GM19025 (cell line): ENCODE data around the gene ZKSCAN5.
A peak's percentile ranks its signal among the peaks of the same experiment; 100 is the strongest.
"Not testable (repeated sequence)": the region's sequence is repeated elsewhere in the genome, so short reads cannot be mapped to it uniquely, and the experiment has no call there.

ENCODE experiments used
- ATAC-seq: cut with Tn5 transposase; IDR thresholded peaks from one replicate; pipeline ENCODE4 v1.9.1; 2021; ENCODE audit warnings: mild to moderate bottlenecking, low read depth, moderate library complexity; ENCODE audit not compliant: unreplicated experiment

The ZKSCAN5 gene

DNA sequence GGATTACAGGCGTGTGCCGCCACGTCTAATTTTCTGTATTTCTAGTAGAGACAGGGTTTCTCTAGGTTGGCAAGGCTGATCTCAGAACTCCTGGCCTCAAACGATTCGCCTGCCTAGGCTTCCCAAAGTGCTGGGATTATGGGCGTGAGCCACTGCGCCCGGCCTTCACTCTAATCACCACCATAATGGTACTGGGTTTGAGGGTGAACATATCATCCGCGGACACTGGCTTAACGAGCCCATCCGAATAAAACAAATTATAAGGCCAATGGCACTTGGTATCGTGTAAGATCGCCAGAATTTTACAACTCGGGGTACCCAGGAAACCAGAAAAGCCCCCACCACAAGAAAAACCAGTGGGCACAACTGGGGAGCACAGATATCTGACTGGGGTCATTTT lies 46.9 kb downstream of the ZKSCAN5 start:
- no peak for ATAC-seq

DNA sequence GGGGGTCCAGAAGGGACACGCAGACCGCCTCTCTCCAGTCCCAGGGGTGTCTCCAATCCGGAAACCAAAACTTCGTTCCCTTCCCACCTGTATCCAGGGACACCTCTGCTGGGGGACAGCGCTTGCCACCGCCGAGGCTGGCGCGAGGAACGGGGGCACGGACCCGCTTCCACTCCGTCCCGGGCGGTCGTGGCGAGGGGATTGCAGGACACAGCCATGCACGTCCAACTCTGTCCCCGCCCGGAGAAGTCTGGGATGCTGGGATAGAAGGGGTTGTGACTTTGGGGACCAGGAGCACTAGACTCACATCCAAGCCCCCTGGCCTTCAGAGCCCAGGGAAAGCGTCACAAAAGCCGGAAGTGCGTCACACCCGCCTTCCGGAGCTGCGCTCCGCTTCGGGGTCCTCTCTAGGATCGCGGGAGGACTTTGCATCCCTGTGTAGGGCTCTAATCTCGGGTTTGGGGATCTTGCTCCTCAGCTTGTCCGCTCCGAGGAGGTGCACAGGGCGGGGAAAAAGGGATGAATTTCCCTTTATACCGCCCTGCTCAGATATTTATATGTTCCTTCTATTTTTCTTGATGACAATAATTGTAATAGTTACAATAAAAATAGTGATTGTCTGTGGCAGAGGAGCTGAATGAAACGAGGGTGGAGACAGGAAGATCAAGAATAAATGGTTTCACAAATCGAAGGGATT lies 47.5 kb downstream of the ZKSCAN5 start, which contains the start of gene FAM200A:
Gene FAM200A (minus strand): TSS at position 348 of the 697 bp plus-strand sequence. CDS start 3,707 bp downstream, outside the sequence.
- peak; percentile 96 for ATAC-seq

DNA sequence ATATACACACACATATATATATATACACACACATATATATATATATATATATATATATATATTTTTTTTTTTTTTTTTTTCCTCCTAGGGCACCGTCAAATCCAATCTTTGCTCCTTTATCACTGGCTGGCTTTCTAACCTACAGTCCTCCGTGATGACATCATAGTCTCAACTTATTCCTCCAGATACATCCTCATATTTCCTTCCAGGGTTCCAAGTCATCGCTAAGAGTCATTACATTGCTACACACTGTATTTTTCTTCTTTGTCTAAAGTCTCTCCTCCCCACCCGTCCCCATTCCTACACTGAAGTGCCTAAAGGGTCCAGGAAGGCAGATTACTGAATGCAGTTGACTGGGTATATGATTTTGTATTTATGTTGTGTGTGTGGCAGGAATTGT lies 48.6 kb downstream of the ZKSCAN5 start:
- ATAC-seq, result no peak

DNA sequence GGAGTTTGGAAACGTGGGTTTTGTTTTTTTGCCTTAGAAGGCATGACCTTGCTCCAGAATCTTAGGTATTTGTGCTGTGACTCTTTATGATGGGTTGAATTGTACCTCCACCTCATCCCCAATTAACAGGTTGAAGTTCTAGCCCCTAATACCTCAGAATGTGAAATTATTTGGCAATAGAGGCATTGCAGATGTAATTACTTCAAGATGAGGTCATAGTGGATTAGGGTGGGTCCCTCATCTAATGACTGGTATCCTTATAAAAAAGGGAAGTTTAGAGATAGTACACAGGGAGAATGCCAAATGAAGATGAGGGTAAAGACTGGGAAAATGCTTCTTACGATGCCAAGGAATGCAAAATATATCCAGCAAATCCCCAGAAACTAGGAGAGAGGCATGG lies 50.5 kb downstream of the ZKSCAN5 start:
- ATAC-seq, result no peak

DNA sequence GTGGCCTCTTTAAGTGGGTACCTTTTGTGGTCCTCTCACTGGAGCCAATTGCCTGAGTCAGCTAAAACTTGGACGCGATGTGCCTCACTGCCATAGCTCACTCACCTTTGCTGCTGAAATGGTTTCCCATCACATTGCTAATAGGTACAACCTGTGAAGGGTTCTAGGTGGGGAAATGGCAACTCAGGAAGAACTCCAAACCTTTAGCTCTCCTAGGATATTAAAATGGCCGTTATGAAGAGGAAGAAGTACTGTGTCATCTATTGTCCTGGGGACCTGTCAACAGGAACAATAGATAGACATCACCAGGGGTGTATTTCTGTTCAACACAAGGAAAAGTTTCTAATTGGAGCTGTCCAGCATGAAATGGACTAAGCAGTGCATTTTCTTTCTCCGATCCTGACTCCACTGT lies 52.7 kb downstream of the ZKSCAN5 start:
- ATAC-seq, result no peak

DNA sequence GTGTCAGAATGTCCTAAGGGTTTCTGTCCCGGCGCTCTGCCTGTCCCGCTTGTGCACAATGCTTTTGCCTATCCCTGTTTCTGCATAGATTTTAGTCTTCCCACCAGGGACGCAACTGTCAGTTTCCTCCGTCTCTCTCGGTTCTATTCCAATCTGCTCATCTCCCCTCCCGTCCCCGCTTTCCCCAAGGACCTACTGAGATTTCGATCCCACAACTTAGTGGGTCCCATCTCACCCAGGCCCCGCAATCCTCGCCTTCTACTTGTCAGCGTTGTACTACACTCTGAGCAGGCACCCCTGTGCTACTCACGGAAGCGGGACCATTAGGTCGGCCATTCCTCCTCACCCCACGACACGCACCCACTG lies 53.5 kb downstream of the ZKSCAN5 start:
- peak; percentile 38 for ATAC-seq

DNA sequence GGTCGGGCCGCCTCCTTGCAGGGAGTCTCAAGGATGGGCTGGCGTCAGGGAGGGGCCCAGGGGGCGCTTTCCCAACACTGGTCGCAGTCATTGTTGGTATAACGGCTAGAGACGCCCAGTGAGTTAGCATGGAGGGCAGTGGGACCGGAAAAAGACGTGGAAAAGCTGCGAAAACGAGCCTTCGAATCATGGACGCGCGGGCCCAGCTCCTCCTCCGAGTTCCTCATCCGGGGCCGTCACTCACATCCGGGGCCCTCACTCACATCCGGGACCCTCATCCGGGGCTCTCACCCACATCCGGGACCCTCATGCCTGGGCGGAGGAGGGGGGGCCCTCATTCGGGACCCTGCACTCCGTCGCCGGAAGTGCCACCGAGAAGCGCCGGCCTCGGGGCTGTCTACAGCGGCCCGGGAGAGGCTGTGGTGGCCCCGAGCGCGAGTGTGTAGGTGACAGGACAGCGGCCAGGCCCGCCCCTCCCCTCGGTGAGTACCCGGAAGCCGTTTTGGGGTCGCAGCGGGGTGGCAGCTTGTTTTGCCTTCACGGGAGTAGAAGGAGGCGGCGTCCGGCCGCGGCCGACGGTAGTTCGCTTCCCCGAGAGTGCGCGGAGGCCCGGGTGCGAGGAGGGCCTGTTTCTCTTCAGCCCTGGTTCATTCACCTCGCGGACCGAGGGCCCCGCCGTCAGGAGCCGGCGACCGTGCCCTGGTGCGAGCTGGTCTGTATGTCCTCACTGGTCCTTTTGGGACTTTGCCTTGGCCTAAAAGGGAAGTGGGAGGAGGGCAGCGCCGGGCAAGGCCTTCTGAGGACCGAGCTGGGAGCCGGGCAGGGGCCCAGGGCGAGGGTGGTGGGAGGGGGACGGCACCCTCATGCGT lies 54.1 kb downstream of the ZKSCAN5 start, which contains the start of gene ZNF655:
Gene ZNF655 (plus strand): TSS at position 337 of the 869 bp plus-strand sequence. CDS start 1,918 bp downstream, outside the sequence.
- peak; percentile 80 for ATAC-seq

DNA sequence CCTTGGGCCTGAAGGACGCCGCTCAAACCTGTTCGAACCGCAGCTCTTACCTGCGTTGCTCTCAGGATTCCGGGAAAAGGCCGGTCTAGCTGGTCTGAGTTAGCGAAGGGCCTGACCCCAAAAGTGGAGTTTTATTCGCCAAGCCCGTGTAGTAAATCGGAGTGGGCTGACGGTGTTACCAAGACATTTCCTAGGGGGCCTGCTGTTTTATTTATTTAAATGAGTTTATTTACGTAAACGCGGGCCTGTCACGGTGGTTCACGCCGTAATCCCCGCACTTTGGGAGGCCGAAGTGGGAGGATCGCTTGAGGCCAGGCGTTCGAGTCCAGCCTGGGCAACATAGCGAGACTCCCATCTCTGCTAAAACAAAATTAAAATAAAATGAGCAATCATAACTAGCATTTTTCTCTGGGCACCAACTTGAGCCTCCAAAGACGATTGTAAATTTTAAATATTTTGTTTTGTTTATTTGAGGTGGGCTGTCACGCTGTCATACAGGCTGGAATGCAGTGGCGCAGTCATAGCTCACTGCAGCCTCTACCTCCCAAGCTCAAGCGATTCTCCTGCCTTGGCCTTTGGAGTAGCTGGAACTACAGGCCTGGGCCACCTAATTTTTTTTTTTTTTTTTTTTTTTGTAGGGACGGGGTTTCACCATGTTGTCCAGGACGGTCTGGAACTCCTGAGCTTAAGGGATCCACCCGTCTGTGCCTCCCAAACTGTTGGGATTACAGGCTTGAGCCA lies 54.9 kb downstream of the ZKSCAN5 start:
- no peak for ATAC-seq

DNA sequence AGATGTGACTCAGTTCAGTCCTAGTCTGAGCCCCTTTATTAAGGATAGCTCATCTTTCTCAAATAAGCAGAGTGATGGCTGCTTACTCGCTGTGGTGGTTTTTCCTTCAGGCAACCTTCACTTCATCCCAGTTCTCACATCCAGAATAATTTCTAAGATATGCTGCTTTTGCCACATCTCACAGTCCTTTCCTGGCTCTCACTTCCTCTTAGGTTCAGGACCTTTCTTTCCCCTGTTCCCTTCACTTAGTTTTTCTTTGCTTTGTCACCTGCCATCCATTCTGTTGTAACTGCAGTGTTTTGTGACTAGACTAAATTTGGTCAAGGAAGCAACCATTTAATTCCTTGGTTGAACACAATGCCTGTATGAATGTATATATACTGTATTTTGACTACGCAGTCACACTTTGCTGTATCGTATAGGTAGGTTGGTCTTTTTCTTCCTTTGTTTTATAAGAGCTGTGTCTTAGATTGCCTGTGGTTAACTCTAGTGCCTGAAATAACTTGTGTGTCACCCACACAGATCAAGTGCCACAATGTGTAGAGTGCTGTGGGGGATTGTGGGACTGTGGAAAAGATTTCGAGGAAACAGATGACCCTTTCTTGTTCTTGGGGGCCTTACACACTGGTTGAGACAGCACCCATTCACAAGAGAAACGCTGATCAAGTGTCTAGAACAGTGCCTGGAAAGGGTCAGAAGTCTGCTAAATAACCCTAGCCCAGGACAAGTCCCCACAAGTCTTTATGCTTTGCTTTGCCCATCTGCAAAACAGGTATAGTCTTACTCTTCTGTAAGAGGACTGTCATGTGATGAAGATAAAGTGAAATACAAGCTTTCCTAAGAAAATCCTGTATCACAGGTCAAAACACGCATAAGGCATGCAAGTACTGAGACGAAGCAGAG lies 56.6 kb downstream of the ZKSCAN5 start:
- no peak for ATAC-seq

DNA sequence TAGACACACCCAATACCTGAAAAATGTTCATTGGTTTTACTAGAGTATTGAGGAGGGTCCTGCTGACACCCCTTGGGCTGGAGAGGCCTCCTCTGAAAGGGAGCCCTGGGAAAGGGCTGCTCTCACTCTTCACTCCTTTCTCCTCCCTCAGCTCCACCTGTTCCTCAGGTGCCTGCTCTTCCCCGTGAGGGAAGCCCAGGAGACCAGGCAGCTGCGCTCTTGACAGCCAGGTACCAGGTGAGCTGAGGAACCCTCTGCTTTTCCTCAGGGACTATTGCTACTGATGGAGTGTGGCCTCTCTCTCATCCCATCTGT lies 57.2 kb downstream of the ZKSCAN5 start:
- no peak for ATAC-seq

DNA sequence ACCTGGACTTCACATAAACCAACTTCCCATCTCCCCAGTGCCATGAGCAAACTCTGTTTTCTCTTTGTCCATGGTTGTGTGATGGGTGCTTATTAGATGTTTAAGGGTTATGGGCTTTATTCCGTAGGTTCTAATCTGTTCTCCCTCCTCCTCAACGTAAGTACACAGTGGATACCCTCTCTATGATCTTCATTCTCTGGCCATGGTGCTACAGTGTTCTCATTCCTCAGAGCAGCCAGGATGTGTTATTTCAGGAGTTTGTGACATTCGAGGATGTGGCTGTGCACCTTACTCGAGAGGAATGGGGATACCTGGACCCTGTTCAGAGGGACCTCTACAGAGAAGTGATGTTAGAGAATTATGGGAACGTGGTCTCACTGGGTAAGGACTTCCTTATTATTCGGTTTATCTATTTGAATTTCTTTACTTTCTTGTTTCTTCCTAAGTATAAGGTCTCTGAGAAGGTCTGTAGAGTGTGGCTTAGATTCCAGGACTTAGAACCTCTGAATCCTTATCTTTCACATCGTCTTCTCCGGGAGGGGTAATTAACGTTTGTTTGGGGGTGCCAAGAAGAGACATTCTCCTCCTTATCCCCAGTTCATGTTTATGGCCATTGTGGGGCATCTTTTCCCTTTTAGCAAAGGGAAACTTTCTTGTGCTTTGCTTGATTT lies 57.8 kb downstream of the ZKSCAN5 start:
- no peak for ATAC-seq

DNA sequence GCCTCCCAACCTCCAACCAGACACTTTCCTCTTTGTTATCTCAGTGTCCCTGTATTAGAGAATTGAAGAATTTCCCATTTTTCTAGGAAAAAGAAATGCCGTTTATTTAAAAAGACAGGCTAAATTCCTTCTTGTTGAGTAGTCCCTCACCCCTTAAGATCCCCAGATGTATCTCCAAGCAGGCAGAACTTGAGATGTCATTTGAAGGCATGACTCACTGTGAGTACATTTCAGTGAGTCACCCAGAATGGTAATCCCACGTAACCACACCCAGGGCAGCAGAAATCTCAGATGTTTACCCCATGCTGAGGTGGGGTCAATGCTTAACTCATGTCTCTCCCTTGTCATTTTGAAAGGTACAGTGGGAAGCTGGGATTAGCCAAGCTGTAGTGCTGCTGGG lies 58.4 kb downstream of the ZKSCAN5 start:
- no peak for ATAC-seq

DNA sequence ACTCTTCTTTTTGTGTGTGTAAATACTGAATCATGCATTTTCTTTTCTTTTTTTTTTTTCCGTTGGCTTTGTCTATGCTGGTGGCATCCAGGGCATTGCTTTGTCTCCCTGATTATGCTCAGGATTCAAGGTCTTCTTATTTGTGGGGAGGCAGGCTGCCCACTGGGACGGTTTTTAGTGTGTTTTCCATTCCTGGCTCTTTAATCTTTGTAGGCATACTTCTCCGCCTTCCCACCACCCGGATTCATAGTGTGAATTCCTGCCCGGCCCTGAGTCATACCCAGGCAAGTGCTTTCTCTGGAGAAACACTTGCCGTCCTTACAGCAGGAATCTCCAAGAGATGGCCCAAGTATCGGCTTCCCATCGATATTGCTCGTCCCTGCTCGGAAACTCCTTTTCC lies 59.2 kb downstream of the ZKSCAN5 start:
- no peak for ATAC-seq

DNA sequence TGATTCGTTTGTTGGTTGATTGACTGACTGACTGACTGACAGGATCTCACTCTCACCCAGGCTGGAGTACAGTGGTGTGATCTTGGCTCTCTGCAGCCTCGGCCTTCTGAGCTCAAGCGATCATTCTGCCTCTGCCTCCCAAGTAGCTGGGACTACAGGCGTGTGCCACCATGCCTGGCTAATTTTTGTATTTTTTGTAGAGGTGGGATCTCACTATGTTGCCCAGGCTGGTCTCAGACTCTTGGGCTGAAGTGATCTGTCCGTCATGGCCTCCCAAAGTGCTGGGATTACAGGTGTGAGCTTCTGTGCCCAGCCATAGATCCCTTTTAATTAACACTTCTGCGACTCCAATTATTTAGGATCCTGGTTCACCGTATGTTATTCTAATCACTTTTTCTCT lies 64.3 kb downstream of the ZKSCAN5 start:
- not testable (repeated sequence) for ATAC-seq

DNA sequence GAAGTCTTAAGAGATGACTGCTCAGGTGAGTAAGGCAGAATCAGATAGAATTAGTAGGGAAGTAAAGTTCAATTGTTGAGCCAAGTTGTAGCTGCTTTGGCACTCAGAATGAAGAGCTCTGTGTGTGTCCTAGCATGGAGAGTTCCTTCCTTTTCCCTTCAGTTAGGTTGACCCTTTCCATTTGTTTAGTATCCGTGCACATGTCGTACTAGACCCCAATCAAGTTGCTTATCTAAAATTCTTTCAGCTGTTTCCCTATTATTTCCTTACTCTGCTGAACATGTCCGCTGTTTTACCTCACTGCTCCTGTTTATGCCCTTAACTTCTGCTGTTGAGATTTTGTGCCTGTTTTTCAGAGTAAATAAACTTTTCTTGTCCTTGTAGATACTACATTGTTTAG lies 67.3 kb downstream of the ZKSCAN5 start:
- ATAC-seq, result no peak

DNA sequence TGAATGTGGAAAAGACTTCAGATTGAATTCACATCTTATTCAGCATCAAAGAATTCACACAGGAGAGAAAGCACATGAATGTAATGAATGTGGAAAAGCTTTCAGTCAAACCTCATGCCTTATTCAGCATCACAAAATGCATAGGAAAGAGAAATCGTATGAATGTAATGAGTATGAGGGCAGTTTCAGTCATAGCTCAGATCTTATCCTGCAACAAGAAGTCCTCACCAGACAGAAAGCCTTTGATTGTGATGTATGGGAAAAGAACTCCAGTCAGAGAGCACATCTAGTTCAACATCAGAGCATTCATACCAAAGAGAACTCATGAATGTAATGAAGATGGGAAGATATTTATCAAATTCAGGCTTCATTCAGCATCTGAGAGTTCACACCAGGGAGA lies 68.8 kb downstream of the ZKSCAN5 start:
- no peak for ATAC-seq

DNA sequence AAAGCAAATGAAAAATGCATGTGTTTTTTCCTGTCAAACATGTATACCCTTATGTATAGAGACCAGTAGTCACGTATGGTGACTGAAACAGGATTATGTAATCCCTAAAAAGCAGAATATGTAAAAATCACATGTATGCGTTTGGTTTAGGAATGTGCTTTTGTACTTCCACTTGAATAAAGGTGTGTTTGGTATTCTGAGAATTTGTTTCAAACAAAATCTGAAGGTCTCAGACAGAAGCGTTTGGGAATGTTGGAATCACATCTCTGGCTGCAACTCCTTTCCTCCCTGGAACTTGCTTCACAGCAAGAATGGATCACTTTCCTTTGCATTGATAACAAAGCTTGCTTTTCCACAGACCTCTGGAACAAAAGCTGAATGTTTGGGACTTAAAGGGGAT lies 71.8 kb downstream of the ZKSCAN5 start:
- ATAC-seq, result no peak

DNA sequence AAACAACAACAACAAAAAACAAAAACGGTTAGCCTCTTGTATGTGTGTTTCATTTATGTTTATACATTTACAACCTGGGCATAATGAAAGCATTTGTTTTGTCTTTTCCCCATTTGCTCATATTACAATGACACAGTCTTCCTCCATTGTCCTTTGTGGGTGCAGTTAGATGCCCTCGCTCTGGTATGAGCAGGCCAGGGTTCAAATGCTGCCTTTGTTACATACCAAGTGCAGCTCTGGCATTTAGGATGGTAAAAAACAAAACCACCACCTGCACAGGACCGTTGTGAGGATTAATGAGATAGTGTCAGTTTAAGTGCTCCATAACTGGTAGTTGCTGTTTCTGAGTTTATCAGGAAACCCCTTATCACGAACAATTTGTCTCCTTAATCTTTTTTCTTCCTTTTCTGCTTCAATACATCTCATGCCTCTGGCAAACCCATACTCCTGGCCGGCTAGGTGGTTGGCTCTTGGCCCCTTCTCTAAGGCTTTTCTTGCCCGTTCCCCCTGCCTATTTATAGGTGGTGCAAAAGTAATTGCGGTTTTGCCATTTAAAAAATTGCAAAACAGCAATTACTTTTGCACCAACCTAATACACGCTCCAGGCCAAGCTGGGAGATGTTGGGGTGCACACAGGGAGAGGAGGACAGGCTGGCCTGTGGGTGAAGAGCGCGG lies 75.0 kb downstream of the ZKSCAN5 start:
- ATAC-seq, result no peak
